ENCODE measurements around the gene CCDC9. TPM values are rescaled to one million over a fixed set of nuclear protein-coding genes. Genes with fewer than 3 reads are reported as not detected.
A peak's percentile ranks its signal among the peaks of the same experiment; 100 is the strongest.

CCDC9 gene
- total and polyA plus RNA-seq, 9 donors, result 14.8 to 65.7 (median 37.0) TPM

- TF ChIP-seq CTCF (IDR thresholded peaks at IDR 0.05) (no peak), POLR2A (IDR thresholded peaks at IDR 0.05) (no peak), EP300 (IDR thresholded peaks at IDR 0.05) (no peak)
- Histone ChIP-seq H3K4me3 (peak overlapping the region; percentile 77), H3K9me3 (no peaks in the 10 kb centered on the region), H3K27me3 (no peaks in the 10 kb centered on the region), H3K4me1 (ENCODE audit: insufficient read depth) (peaks cover 12% of the 10 kb centered on the region), H3K36me3 (no peaks in the 10 kb centered on the region), H3K27ac (peak overlapping the region; percentile 95 to 96)
- WGBS, 3 donors, result 29 to 37% (median 30%) methylated on average over 10 of the region's 10 CpGs
- intact Hi-C loops (cut with DNase I), result loop anchor here in 1 of 4 donors (2.0 kb wide), 1 partner anchor 116 kb away; the partner anchor contains the start of gene ZC3H4
- no peak for DNase-seq
These were observed 27.2 kb upstream of the CCDC9 start for GRCh38 chr19:47228937-47229675.

- DNase-seq, result no peak
- intact Hi-C loops (cut with DNase I), result loop anchor here in 1 of 4 donors (2.0 kb wide), 1 partner anchor 117 kb away; the partner anchor contains the start of gene ZC3H4
- 5 to 10% (median 9%) methylated on average over 9 of the region's 9 CpGs for WGBS, 3 donors
These were observed 26.7 kb upstream of the CCDC9 start for GRCh38 chr19:47229676-47230053.

GRCh38 chr19:47230054-47230920 is 26.0 kb upstream of the CCDC9 start:
- H3K27me3 ChIP-seq, result no peaks in the 10 kb centered on the region
- WGBS, 3 donors, result 1 to 2% (median 1%) methylated on average over 45 to 84 of the region's 84 CpGs
- H3K9me3 ChIP-seq, result no peaks in the 10 kb centered on the region
- DNase-seq, result peak; percentile 61 to 84 (median 81)
- H3K27ac ChIP-seq, result peak overlapping the region; percentile 72 to 96
- H3K36me3 ChIP-seq, result no peaks in the 10 kb centered on the region
- peak overlapping the region; percentile 77 for H3K4me3 ChIP-seq
- intact Hi-C loops (cut with DNase I), result no loop called here
- H3K4me1 ChIP-seq (ENCODE audit: insufficient read depth), result peaks cover 12% of the 10 kb centered on the region
- no peak for TF ChIP-seq POLR2A (IDR thresholded peaks at IDR 0.05)
- TF ChIP-seq CTCF (IDR thresholded peaks at IDR 0.05), result peak; percentile 67 to 86 (median 85)
- no peak for TF ChIP-seq EP300 (IDR thresholded peaks at IDR 0.05)

More at GRCh38 chr19:47229676-47230053, 26.7 kb upstream of the CCDC9 start:
- Histone ChIP-seq H3K27ac (peak overlapping the region; percentile 72 to 96), H3K9me3 (no peaks in the 10 kb centered on the region), H3K27me3 (no peaks in the 10 kb centered on the region), H3K4me3 (peak overlapping the region; percentile 77), H3K36me3 (no peaks in the 10 kb centered on the region), H3K4me1 (ENCODE audit: insufficient read depth) (peaks cover 12% of the 10 kb centered on the region)
- TF ChIP-seq EP300 (IDR thresholded peaks at IDR 0.05), result no peak
- no peak for TF ChIP-seq POLR2A (IDR thresholded peaks at IDR 0.05)
- no peak for TF ChIP-seq CTCF (IDR thresholded peaks at IDR 0.05)

GRCh38 chr19:47230921-47231214 is 25.5 kb upstream of the CCDC9 start, which contains the start of gene BBC3:
Gene BBC3 (minus strand): TSS chr19:47231199. CDS start chr19:47228431, 2,768 bp downstream.
- H3K4me1 ChIP-seq (ENCODE audit: insufficient read depth), result peaks cover 12% of the 10 kb centered on the region

More at GRCh38 chr19:47230921-47231214, 25.5 kb upstream of the CCDC9 start, which contains the start of gene BBC3:
- peak; percentile 62 for TF ChIP-seq POLR2A (IDR thresholded peaks at IDR 0.05)
- TF ChIP-seq CTCF (IDR thresholded peaks at IDR 0.05), result no peak
- no peak for TF ChIP-seq EP300 (IDR thresholded peaks at IDR 0.05)
- 0 to 1% (median 1%) methylated on average over 16 to 43 of the region's 43 CpGs for WGBS, 3 donors
- H3K9me3 ChIP-seq, result no peaks in the 10 kb centered on the region
- DNase-seq, result no peak
- H3K27ac ChIP-seq, result peak within 1 kb of the TSS; percentile 82 to 96
- H3K27me3 ChIP-seq, result no peaks in the 10 kb centered on the region
- intact Hi-C loops (cut with DNase I), result no loop called here
- H3K4me3 ChIP-seq, result peak within 1 kb of the TSS; percentile 77
- no peaks in the 10 kb centered on the region for H3K36me3 ChIP-seq
